ENCODE data around the gene KIF17.
A peak's percentile ranks its signal among the peaks of the same experiment; 100 is the strongest.

Gene KIF17

GRCh38 chr1:20706841-20707240 is 11.0 kb downstream of the KIF17 start:
- no peak overlapping the region for H3K9ac ChIP-seq (ENCODE audit: low read depth, low read length, poor library complexity)
- H3K18ac ChIP-seq (ENCODE audit: low read length) = no peak overlapping the region
- no peak overlapping the region for H2AFZ ChIP-seq (ENCODE audit: low read length)
- no peak overlapping the region for H3K4me3 ChIP-seq (ENCODE audit: low read length in 2 of 2)
- no peaks in the 10 kb centered on the region for H3K79me1 ChIP-seq (ENCODE audit: low read depth, low read length)
- no peak overlapping the region for H3K14ac ChIP-seq (ENCODE audit: low read length)
- H3K27me3 ChIP-seq (ENCODE audit: control insufficient read depth in 3 of 3, insufficient read depth in 3 of 3, low read depth in 1 of 3, low read length in 3 of 3) = no peaks in the 10 kb centered on the region
- peaks cover 2 to 22% of the 10 kb centered on the region in 2 donors for H3K4me1 ChIP-seq (ENCODE audit: control insufficient read depth in 2 of 2, insufficient read depth in 1 of 2, low read depth in 1 of 2, low read length in 2 of 2)
- DNase-seq (ENCODE audit: low spot score) = no peak
- no peak overlapping the region for H2BK5ac ChIP-seq (ENCODE audit: low read length)
- H2BK120ac ChIP-seq (ENCODE audit: low read depth, low read length) = no peak overlapping the region
- H2BK15ac ChIP-seq (ENCODE audit: low read length) = no peak overlapping the region
- no peak overlapping the region for H2AK5ac ChIP-seq (ENCODE audit: low read depth, low read length)
- no peak overlapping the region for H4K8ac ChIP-seq (ENCODE audit: low read depth, low read length)
- WGBS, 2 donors (ENCODE audit: extremely low coverage in 2 of 2, insufficient read length in 2 of 2, insufficient replicate concordance in 1 of 2) = no CpG with 5 or more reads among the region's 5 CpGs
- H3K23ac ChIP-seq (ENCODE audit: low read depth, low read length, poor library complexity) = no peak overlapping the region
- H3K27ac ChIP-seq (replicated peaks; ENCODE audit: low read length) = no peak overlapping the region
- no peak overlapping the region for H4K91ac ChIP-seq (ENCODE audit: low read depth, low read length, poor library complexity)
- peaks cover 0 to 4% of the 10 kb centered on the region in 2 donors for H3K36me3 ChIP-seq (replicated peaks in 1 of 2; ENCODE audit: control insufficient read depth in 2 of 2, insufficient read depth in 2 of 2, low read length in 2 of 2)
- H3K9me3 ChIP-seq (replicated peaks in 1 of 2; ENCODE audit: control insufficient read depth in 2 of 2, insufficient read depth in 1 of 2, low read depth in 1 of 2, low read length in 2 of 2) = peaks cover 0 to 2% of the 10 kb centered on the region in 2 donors
- no peak overlapping the region for H2BK12ac ChIP-seq (ENCODE audit: low read length)
- H3K4me2 ChIP-seq (ENCODE audit: insufficient read depth, low read length, poor library complexity, severe bottlenecking) = no peak overlapping the region
- no peak overlapping the region for H3K4ac ChIP-seq (ENCODE audit: low read length)

GRCh38 chr1:20705203-20705755 is 12.5 kb downstream of the KIF17 start:
- no CpG with 5 or more reads among the region's 15 CpGs for WGBS, 2 donors (ENCODE audit: extremely low coverage in 2 of 2, insufficient read length in 2 of 2, insufficient replicate concordance in 1 of 2)
- no peak overlapping the region for H3K14ac ChIP-seq (ENCODE audit: low read length)
- no peaks in the 10 kb centered on the region for H3K79me1 ChIP-seq (ENCODE audit: low read depth, low read length)
- peak overlapping the region; percentile 64 for H2AFZ ChIP-seq (ENCODE audit: low read length)
- no peak overlapping the region for H3K4me3 ChIP-seq (ENCODE audit: low read length in 2 of 2)
- H3K23ac ChIP-seq (ENCODE audit: low read depth, low read length, poor library complexity) = peak overlapping the region; percentile 17
- H3K36me3 ChIP-seq (replicated peaks in 1 of 2; ENCODE audit: control insufficient read depth in 2 of 2, insufficient read depth in 2 of 2, low read length in 2 of 2) = peaks cover 0 to 4% of the 10 kb centered on the region in 2 donors
- H3K4me2 ChIP-seq (ENCODE audit: insufficient read depth, low read length, poor library complexity, severe bottlenecking) = no peak overlapping the region
- H4K91ac ChIP-seq (ENCODE audit: low read depth, low read length, poor library complexity) = no peak overlapping the region
- H3K27me3 ChIP-seq (ENCODE audit: control insufficient read depth in 3 of 3, insufficient read depth in 3 of 3, low read depth in 1 of 3, low read length in 3 of 3) = no peaks in the 10 kb centered on the region
- no peak overlapping the region for H2BK120ac ChIP-seq (ENCODE audit: low read depth, low read length)
- no peak overlapping the region for H2BK5ac ChIP-seq (ENCODE audit: low read length)
- no peak overlapping the region for H2BK12ac ChIP-seq (ENCODE audit: low read length)
- peak overlapping the region; percentile 6 for H2AK5ac ChIP-seq (ENCODE audit: low read depth, low read length)
- H3K27ac ChIP-seq (replicated peaks; ENCODE audit: low read length) = no peak overlapping the region
- H3K18ac ChIP-seq (ENCODE audit: low read length) = no peak overlapping the region
- peaks cover 0 to 7% of the 10 kb centered on the region in 2 donors for H3K4me1 ChIP-seq (ENCODE audit: control insufficient read depth in 2 of 2, insufficient read depth in 1 of 2, low read depth in 1 of 2, low read length in 2 of 2)
- peaks cover 0 to 2% of the 10 kb centered on the region in 2 donors for H3K9me3 ChIP-seq (replicated peaks in 1 of 2; ENCODE audit: control insufficient read depth in 2 of 2, insufficient read depth in 1 of 2, low read depth in 1 of 2, low read length in 2 of 2)
- no peak overlapping the region for H3K4ac ChIP-seq (ENCODE audit: low read length)
- DNase-seq (ENCODE audit: low spot score) = no peak
- no peak overlapping the region for H4K8ac ChIP-seq (ENCODE audit: low read depth, low read length)
- H2BK15ac ChIP-seq (ENCODE audit: low read length) = no peak overlapping the region
- no peak overlapping the region for H3K9ac ChIP-seq (ENCODE audit: low read depth, low read length, poor library complexity)

- no peak overlapping the region for H2BK5ac ChIP-seq (ENCODE audit: low read length)
- no peaks in the 10 kb centered on the region for H3K27me3 ChIP-seq (ENCODE audit: control insufficient read depth in 3 of 3, insufficient read depth in 3 of 3, low read depth in 1 of 3, low read length in 3 of 3)
- no peak overlapping the region for H3K9ac ChIP-seq (ENCODE audit: low read depth, low read length, poor library complexity)
- no CpG with 5 or more reads among the region's 41 CpGs for WGBS, 2 donors (ENCODE audit: extremely low coverage in 2 of 2, insufficient read length in 2 of 2, insufficient replicate concordance in 1 of 2)
- H3K36me3 ChIP-seq (replicated peaks in 1 of 2; ENCODE audit: control insufficient read depth in 2 of 2, insufficient read depth in 2 of 2, low read length in 2 of 2) = peaks cover 0 to 4% of the 10 kb centered on the region in 2 donors
- peak overlapping the region; percentile 15 for H3K18ac ChIP-seq (ENCODE audit: low read length)
- peak overlapping the region in 1 of 2 donors; percentile 45 for H3K4me3 ChIP-seq (ENCODE audit: low read length in 2 of 2)
- no peaks in the 10 kb centered on the region for H3K79me1 ChIP-seq (ENCODE audit: low read depth, low read length)
- peaks cover 0 to 2% of the 10 kb centered on the region in 2 donors for H3K9me3 ChIP-seq (replicated peaks in 1 of 2; ENCODE audit: control insufficient read depth in 2 of 2, insufficient read depth in 1 of 2, low read depth in 1 of 2, low read length in 2 of 2)
- H2AFZ ChIP-seq (ENCODE audit: low read length) = no peak overlapping the region
- H3K4ac ChIP-seq (ENCODE audit: low read length) = no peak overlapping the region
- no peak overlapping the region for H3K4me2 ChIP-seq (ENCODE audit: insufficient read depth, low read length, poor library complexity, severe bottlenecking)
- peak overlapping the region; percentile 44 for H3K23ac ChIP-seq (ENCODE audit: low read depth, low read length, poor library complexity)
- no peak overlapping the region for H2BK15ac ChIP-seq (ENCODE audit: low read length)
- no peak for DNase-seq (ENCODE audit: low spot score)
- no peak overlapping the region for H4K8ac ChIP-seq (ENCODE audit: low read depth, low read length)
- no peak overlapping the region for H3K27ac ChIP-seq (replicated peaks; ENCODE audit: low read length)
- peaks cover 0 to 7% of the 10 kb centered on the region in 2 donors for H3K4me1 ChIP-seq (ENCODE audit: control insufficient read depth in 2 of 2, insufficient read depth in 1 of 2, low read depth in 1 of 2, low read length in 2 of 2)
- H4K91ac ChIP-seq (ENCODE audit: low read depth, low read length, poor library complexity) = peak overlapping the region; percentile 38
- H3K14ac ChIP-seq (ENCODE audit: low read length) = no peak overlapping the region
- H2BK120ac ChIP-seq (ENCODE audit: low read depth, low read length) = no peak overlapping the region
- H2BK12ac ChIP-seq (ENCODE audit: low read length) = no peak overlapping the region
- peak overlapping the region; percentile 6 for H2AK5ac ChIP-seq (ENCODE audit: low read depth, low read length)
Measured at GRCh38 chr1:20704390-20705202, 13.2 kb downstream of the KIF17 start.

GRCh38 chr1:20703124-20703756 is 14.6 kb downstream of the KIF17 start:
- DNase-seq (ENCODE audit: low spot score) = no peak
- Histone ChIP-seq H3K4me2 (ENCODE audit: insufficient read depth, low read length, poor library complexity, severe bottlenecking) (no peak overlapping the region), H2BK12ac (ENCODE audit: low read length) (no peak overlapping the region), H3K27me3 (ENCODE audit: control insufficient read depth in 3 of 3, insufficient read depth in 3 of 3, low read depth in 1 of 3, low read length in 3 of 3) (no peaks in the 10 kb centered on the region), H3K4me1 (ENCODE audit: control insufficient read depth in 2 of 2, insufficient read depth in 1 of 2, low read depth in 1 of 2, low read length in 2 of 2) (peaks cover 2 to 7% of the 10 kb centered on the region in 2 donors), H3K18ac (ENCODE audit: low read length) (no peak overlapping the region), H4K8ac (ENCODE audit: low read depth, low read length) (no peak overlapping the region), H2BK15ac (ENCODE audit: low read length) (no peak overlapping the region), H3K9ac (ENCODE audit: low read depth, low read length, poor library complexity) (no peak overlapping the region), H3K27ac (replicated peaks; ENCODE audit: low read length) (no peak overlapping the region), H3K4me3 (ENCODE audit: low read length in 2 of 2) (no peak overlapping the region), H2AFZ (ENCODE audit: low read length) (no peak overlapping the region), H2AK5ac (ENCODE audit: low read depth, low read length) (no peak overlapping the region), H2BK120ac (ENCODE audit: low read depth, low read length) (no peak overlapping the region), H3K23ac (ENCODE audit: low read depth, low read length, poor library complexity) (no peak overlapping the region), H3K36me3 (replicated peaks in 1 of 2; ENCODE audit: control insufficient read depth in 2 of 2, insufficient read depth in 2 of 2, low read length in 2 of 2) (peaks cover 0 to 2% of the 10 kb centered on the region in 2 donors), H2BK5ac (ENCODE audit: low read length) (no peak overlapping the region), H3K79me1 (ENCODE audit: low read depth, low read length) (no peaks in the 10 kb centered on the region), H3K4ac (ENCODE audit: low read length) (no peak overlapping the region), H4K91ac (ENCODE audit: low read depth, low read length, poor library complexity) (no peak overlapping the region), H3K14ac (ENCODE audit: low read length) (no peak overlapping the region), H3K9me3 (replicated peaks in 1 of 2; ENCODE audit: control insufficient read depth in 2 of 2, insufficient read depth in 1 of 2, low read depth in 1 of 2, low read length in 2 of 2) (peaks cover 0 to 2% of the 10 kb centered on the region in 2 donors)
- WGBS, 2 donors (ENCODE audit: extremely low coverage in 2 of 2, insufficient read length in 2 of 2, insufficient replicate concordance in 1 of 2) = 97 to 100% methylated on average over 1 to 2 of the region's 4 CpGs
